GM15510 (cell line): Measurements from ENCODE around the gene OR52W1.

Experiments used
- POLR2A ChIP-seq: IDR thresholded peaks from 3 replicates; pipeline ENCODE4 v1.6.1; 2011; ENCODE audit warnings: borderline replicate concordance; ENCODE audit not compliant: insufficient read length; ENCODE audit errors: extremely low read depth

OR52W1 gene

DNA sequence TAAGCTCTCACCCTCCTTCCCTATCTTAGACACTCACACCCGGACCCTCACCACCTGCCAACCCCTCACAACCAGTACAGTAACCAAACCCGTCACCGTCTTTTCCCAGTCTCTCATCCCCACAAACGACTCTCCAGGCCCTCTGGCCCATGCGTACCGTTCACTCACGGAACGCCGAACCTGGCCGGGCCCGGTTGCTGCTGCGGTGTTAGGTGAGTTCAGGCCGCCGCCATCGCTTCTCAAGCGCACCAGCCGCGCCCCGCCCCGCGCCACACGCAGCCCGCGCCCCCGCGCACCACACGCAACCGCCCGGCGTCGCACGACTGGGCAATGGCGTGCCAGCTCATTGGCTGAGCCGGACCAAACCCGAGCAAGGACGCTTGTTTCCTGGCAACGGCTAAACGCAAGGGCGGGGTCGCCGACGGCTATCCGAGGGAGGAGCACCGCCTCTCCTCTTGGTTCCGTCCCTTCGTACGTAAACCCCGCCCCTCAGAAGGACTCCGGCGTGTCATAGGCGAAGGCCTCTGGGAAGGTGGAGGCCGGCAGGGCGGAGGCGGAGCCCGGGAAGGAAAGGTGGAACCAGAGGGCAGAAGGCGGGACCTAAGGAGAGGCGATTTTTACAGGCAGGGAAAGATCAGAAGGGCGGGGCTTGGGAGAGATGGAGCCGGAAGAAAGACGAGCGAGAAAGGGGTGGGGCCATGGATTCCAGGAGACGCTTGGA, 35.5 kb downstream of the OR52W1 start, which contains the start of gene FHIP1B:
Gene FHIP1B, minus strand, starts transcription at position 250 of the 721 bp plus-strand sequence. CDS start 10,120 bp downstream, outside the sequence.
- TF ChIP-seq POLR2A: peak; percentile 76

DNA sequence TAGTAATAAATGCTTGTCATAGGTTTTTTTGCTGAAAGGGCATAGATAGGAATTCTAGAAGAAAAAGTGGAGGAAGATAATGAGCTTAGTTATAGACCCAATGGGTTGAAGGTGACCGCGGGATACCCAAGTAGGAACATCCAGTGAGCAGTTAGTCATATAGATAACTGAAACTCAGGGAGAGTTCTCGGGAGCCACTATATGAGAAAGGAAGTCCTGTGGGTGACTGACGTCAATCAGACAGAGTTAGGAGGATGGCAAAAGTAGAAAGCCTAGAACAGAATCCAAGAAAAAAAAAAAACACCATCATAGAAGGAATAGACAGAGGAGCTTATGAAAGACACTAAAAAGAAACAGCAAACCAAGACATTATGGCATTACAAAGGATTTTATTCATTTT, 38.2 kb downstream of the OR52W1 start:
- TF ChIP-seq POLR2A: no peak

DNA sequence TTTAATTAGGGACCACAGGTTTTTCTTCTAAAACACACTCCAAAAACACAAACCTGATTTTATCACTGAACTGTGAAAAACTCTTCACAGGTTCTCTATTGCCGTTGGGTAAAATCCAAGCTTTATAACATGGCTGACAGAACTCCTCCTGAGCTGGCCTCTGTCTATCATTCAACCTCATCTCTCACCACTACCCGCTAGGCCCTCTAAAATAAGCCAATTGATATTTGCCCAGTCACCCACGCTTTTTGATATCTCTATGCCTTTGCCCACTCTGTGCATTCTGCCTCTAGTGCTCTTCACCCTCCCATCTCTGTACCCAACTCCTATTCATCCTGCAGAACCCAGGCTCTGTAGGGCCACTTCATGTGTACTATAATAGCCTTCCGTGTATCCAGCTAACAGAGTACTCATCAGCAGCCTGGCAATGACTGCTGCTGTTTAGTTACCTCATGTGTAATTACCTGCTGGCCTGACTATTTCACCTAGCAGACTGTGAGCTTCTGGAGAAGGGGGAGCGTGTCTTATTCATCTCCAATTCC, 38.8 kb downstream of the OR52W1 start:
- TF ChIP-seq POLR2A: no peak

DNA sequence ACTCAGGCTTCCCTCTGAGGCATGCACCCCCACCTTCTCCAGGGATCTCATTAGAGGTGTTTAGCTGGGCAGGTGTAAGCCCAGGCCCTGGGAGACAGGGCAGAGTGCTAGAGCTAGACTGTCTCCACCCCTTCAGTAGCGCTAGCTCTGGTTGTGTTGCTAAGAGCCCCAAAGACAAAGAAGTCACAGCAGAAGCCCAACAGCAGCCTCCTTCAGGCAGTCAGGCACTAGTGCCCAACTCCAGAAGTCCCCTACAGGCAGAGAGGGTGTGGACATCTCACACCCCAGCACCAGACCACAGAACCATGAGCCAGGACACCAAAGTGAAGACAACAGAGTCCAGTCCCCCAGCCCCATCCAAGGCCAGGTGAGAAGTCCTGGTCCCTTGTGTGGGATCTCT, 39.9 kb downstream of the OR52W1 start, which contains the start of gene CNGA4:
Gene CNGA4, plus strand, starts transcription at position 188 of the 400 bp plus-strand sequence. Its CDS starts 118 bp downstream, at position 306.
- no peak for TF ChIP-seq POLR2A

DNA sequence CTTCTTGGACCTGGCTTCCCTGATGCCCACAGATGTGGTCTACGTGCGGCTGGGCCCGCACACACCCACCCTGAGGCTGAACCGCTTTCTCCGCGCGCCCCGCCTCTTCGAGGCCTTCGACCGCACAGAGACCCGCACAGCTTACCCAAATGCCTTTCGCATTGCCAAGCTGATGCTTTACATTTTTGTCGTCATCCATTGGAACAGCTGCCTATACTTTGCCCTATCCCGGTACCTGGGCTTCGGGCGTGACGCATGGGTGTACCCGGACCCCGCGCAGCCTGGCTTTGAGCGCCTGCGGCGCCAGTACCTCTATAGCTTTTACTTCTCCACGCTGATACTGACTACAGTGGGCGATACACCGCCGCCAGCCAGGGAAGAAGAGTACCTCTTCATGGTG, 41.1 kb downstream of the OR52W1 start:
- TF ChIP-seq POLR2A: no peak

DNA sequence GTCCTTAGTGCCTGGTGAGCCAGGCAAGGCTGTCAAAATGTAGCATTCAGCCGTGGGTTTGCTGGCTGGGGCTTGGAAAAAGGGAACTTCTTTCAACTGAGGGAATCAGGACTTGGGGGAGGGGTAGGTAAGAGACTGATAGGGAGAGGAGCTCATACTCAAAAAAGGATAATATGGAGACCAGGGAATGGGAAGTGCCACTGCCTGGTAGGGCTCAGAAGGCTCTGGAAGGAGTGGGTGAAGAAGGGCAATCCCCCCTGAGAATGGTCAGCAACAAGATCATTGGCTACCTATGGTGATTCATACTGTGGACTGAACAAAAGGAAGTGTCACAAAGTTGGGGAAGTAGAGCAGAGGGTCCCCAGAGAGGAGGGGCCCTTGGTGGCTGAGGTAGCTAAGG, 41.8 kb downstream of the OR52W1 start:
- no peak for TF ChIP-seq POLR2A

DNA sequence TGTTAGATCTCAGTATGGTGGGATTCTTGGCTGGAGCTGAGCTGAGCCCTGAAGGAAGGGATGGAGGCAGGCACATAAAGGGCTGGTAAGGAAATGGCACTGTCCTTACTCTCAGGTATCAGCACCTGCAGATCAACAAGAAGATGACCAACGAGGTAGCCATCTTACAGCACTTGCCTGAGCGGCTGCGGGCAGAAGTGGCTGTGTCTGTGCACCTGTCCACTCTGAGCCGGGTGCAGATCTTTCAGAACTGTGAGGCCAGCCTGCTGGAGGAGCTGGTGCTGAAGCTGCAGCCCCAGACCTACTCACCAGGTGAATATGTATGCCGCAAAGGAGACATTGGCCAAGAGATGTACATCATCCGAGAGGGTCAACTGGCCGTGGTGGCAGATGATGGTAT, 42.3 kb downstream of the OR52W1 start:
- TF ChIP-seq POLR2A: no peak

DNA sequence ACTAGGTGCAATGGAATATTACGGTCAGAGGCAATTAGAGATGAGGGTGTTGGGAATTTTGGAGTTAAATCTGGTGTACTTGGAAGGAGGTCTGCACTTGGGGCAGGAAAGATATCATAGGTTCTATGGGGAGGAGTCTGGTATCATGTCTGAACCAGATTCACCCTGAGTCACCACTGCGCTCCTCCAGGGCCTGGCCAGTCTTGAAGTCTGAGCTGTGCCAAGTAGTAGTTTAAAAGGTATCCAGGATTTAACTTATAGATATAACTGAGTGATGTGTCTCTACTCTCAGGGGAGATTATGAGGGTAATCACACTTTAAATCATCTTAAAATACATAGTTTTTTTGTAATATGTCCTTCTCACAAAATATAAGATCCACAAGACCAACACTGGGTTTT, 46.5 kb downstream of the OR52W1 start:
- no peak for TF ChIP-seq POLR2A

DNA sequence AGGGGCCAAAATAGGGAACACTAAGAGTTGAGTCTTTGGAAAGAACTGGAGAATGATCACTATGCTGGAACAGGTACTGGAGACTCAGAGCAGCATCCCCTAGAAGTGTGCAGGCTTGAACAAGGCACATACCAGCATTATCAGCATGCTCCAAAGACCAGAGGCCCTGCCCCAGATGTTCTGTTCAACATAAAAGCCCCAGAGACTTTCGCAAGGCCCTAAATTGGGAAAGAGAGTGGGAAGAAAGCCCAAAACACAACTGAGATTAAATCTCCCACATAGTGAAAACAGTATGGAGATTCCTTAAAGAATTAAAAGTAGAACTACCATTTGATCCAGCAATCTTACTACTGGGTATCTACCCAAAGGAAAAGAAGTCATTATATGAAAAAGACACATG, 49.2 kb downstream of the OR52W1 start:
- TF ChIP-seq POLR2A: no peak
